IPS-20b (cell line): ENCODE data around the gene METTL16.

Experiments
- H3K27ac ChIP-seq: one replicate; pipeline ENCODE4 v1.5.1; 2013; ENCODE audit warnings: low read length
- H3K27me3 ChIP-seq: 2 replicates; pipeline ENCODE4 v1.6.1; 2013; ENCODE audit warnings: mild to moderate bottlenecking, low read length, inconsistent platforms; ENCODE audit not compliant: insufficient read depth
- H3K36me3 ChIP-seq: 2 replicates; pipeline ENCODE4 v1.6.1; 2013; ENCODE audit warnings: low read depth, mild to moderate bottlenecking, inconsistent platforms, low read length, moderate library complexity; ENCODE audit not compliant: insufficient read depth
- H3K4me1 ChIP-seq: 2 replicates; pipeline ENCODE4 v1.6.1; 2013; ENCODE audit warnings: mild to moderate bottlenecking, control low read depth, inconsistent platforms, low read length, moderate library complexity; ENCODE audit not compliant: insufficient read depth
- H3K4me3 ChIP-seq: 2 replicates; pipeline ENCODE4 v1.5.1; 2013; ENCODE audit warnings: mild to moderate bottlenecking, low read length, inconsistent platforms
- H3K9ac ChIP-seq: 2 replicates; pipeline ENCODE4 v1.6.1; 2013; ENCODE audit warnings: low read depth, mild to moderate bottlenecking, inconsistent platforms, low read length, moderate library complexity
- H3K9me3 ChIP-seq: 2 replicates; pipeline ENCODE4 v1.6.1; 2013; ENCODE audit warnings: mild to moderate bottlenecking, low read depth, low read length, inconsistent platforms; ENCODE audit not compliant: insufficient read depth

Gene METTL16

GRCh38 chr17:2474371-2474770 is 37.3 kb downstream of the METTL16 start:
- Histone ChIP-seq H3K9ac (no peak overlapping the region), H3K4me3 (no peak overlapping the region), H3K9me3 (no peaks in the 10 kb centered on the region), H3K36me3 (peaks cover 81% of the 10 kb centered on the region), H3K27ac (no peak overlapping the region), H3K4me1 (no peaks in the 10 kb centered on the region), H3K27me3 (no peaks in the 10 kb centered on the region)

- no peak overlapping the region for H3K27ac ChIP-seq
- H3K36me3 ChIP-seq = peaks cover 75% of the 10 kb centered on the region
- no peak overlapping the region for H3K9ac ChIP-seq
- no peaks in the 10 kb centered on the region for H3K4me1 ChIP-seq
- H3K27me3 ChIP-seq = no peaks in the 10 kb centered on the region
- no peaks in the 10 kb centered on the region for H3K9me3 ChIP-seq
- no peak overlapping the region for H3K4me3 ChIP-seq
Measured at GRCh38 chr17:2468270-2468669, 43.4 kb downstream of the METTL16 start.

GRCh38 chr17:2466931-2467330 is 44.8 kb downstream of the METTL16 start:
- Histone ChIP-seq H3K9me3 (no peaks in the 10 kb centered on the region), H3K27ac (no peak overlapping the region), H3K9ac (no peak overlapping the region), H3K36me3 (peaks cover 76% of the 10 kb centered on the region), H3K4me3 (no peak overlapping the region), H3K27me3 (no peaks in the 10 kb centered on the region), H3K4me1 (no peaks in the 10 kb centered on the region)

- peaks cover 81% of the 10 kb centered on the region for H3K36me3 ChIP-seq
- H3K4me1 ChIP-seq = no peaks in the 10 kb centered on the region
- no peaks in the 10 kb centered on the region for H3K9me3 ChIP-seq
- H3K4me3 ChIP-seq = no peak overlapping the region
- H3K27ac ChIP-seq = no peak overlapping the region
- H3K9ac ChIP-seq = no peak overlapping the region
- no peaks in the 10 kb centered on the region for H3K27me3 ChIP-seq
Measured at GRCh38 chr17:2462481-2462880, 49.2 kb downstream of the METTL16 start.

GRCh38 chr17:2459917-2460271 is 51.8 kb downstream of the METTL16 start:
- H3K27ac ChIP-seq = no peak overlapping the region
- H3K9ac ChIP-seq = no peak overlapping the region
- peaks cover 76% of the 10 kb centered on the region for H3K36me3 ChIP-seq
- no peaks in the 10 kb centered on the region for H3K9me3 ChIP-seq
- H3K27me3 ChIP-seq = no peaks in the 10 kb centered on the region
- no peaks in the 10 kb centered on the region for H3K4me1 ChIP-seq
- H3K4me3 ChIP-seq = no peak overlapping the region

GRCh38 chr17:2457913-2458312 is 53.8 kb downstream of the METTL16 start:
- H3K9me3 ChIP-seq = no peaks in the 10 kb centered on the region
- H3K4me3 ChIP-seq = no peak overlapping the region
- no peaks in the 10 kb centered on the region for H3K4me1 ChIP-seq
- peaks cover 62% of the 10 kb centered on the region for H3K36me3 ChIP-seq
- no peaks in the 10 kb centered on the region for H3K27me3 ChIP-seq
- no peak overlapping the region for H3K9ac ChIP-seq
- no peak overlapping the region for H3K27ac ChIP-seq

GRCh38 chr17:2456475-2456874 is 55.2 kb downstream of the METTL16 start:
- no peak overlapping the region for H3K4me3 ChIP-seq
- H3K9ac ChIP-seq = no peak overlapping the region
- H3K4me1 ChIP-seq = no peaks in the 10 kb centered on the region
- H3K27me3 ChIP-seq = no peaks in the 10 kb centered on the region
- no peak overlapping the region for H3K27ac ChIP-seq
- peaks cover 55% of the 10 kb centered on the region for H3K36me3 ChIP-seq
- H3K9me3 ChIP-seq = no peaks in the 10 kb centered on the region

GRCh38 chr17:2455956-2456355 is 55.7 kb downstream of the METTL16 start:
- H3K36me3 ChIP-seq = peaks cover 50% of the 10 kb centered on the region
- no peak overlapping the region for H3K4me3 ChIP-seq
- no peak overlapping the region for H3K9ac ChIP-seq
- H3K27me3 ChIP-seq = no peaks in the 10 kb centered on the region
- no peak overlapping the region for H3K27ac ChIP-seq
- H3K9me3 ChIP-seq = no peaks in the 10 kb centered on the region
- no peaks in the 10 kb centered on the region for H3K4me1 ChIP-seq

- peaks cover 7% of the 10 kb centered on the region; the same call in 1 of the 2 replicates for H3K4me1 ChIP-seq
- H3K36me3 ChIP-seq = peaks cover 40% of the 10 kb centered on the region
- no peaks in the 10 kb centered on the region for H3K9me3 ChIP-seq
- no peak overlapping the region for H3K4me3 ChIP-seq
- H3K9ac ChIP-seq = no peak overlapping the region
- H3K27ac ChIP-seq = no peak overlapping the region
- no peaks in the 10 kb centered on the region for H3K27me3 ChIP-seq
Measured at GRCh38 chr17:2453866-2454265, 57.8 kb downstream of the METTL16 start.

GRCh38 chr17:2453325-2453724 is 58.4 kb downstream of the METTL16 start:
- H3K9ac ChIP-seq = no peak overlapping the region
- no peak overlapping the region for H3K27ac ChIP-seq
- no peak overlapping the region for H3K4me3 ChIP-seq
- no peaks in the 10 kb centered on the region for H3K9me3 ChIP-seq
- H3K27me3 ChIP-seq = no peaks in the 10 kb centered on the region
- H3K4me1 ChIP-seq = peaks cover 7% of the 10 kb centered on the region; the same call in 1 of the 2 replicates
- peaks cover 34% of the 10 kb centered on the region; the same call in 1 of the 2 replicates for H3K36me3 ChIP-seq

- Histone ChIP-seq H3K4me1 (peaks cover 7% of the 10 kb centered on the region; the same call in 1 of the 2 replicates), H3K9ac (no peak overlapping the region; the same call in 1 of the 2 replicates), H3K9me3 (no peaks in the 10 kb centered on the region), H3K36me3 (peaks cover 28% of the 10 kb centered on the region; the same call in 1 of the 2 replicates), H3K27ac (no peak overlapping the region), H3K4me3 (no peak overlapping the region), H3K27me3 (no peaks in the 10 kb centered on the region)
Measured at GRCh38 chr17:2452216-2452750, 59.4 kb downstream of the METTL16 start.

- no peak overlapping the region for H3K4me3 ChIP-seq
- H3K9ac ChIP-seq = no peak overlapping the region
- peaks cover 29% of the 10 kb centered on the region; the same call in 1 of the 2 replicates for H3K36me3 ChIP-seq
- H3K27me3 ChIP-seq = no peaks in the 10 kb centered on the region
- H3K4me1 ChIP-seq = peaks cover 7% of the 10 kb centered on the region; the same call in 1 of the 2 replicates
- peaks cover 4% of the 10 kb centered on the region; the same call in 1 of the 2 replicates for H3K9me3 ChIP-seq
- no peak overlapping the region for H3K27ac ChIP-seq
Measured at GRCh38 chr17:2450016-2450650, 61.6 kb downstream of the METTL16 start.
